ENCODE results near the gene DNM1.

DNA sequence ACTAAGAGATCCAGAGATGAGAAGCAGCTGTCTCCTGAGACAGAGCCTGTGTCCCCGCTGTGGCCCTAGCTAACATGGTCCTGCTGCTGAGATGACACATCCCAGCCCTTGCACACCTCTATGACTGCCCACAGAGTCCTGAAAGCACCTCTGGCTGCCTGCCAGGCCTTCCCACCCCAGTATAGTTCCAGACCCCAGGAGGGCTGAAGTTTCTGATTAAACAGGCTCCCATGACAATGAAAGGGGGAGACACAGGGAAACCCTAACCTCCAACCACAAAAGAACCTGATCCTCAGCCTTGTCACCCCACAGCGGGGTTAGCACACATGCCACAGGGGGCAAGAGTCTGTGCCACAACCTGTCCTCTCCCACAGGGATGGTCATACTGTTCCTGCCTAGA lies 27.5 kb upstream of the DNM1 start:
- TF ChIP-seq, protein P1, sequence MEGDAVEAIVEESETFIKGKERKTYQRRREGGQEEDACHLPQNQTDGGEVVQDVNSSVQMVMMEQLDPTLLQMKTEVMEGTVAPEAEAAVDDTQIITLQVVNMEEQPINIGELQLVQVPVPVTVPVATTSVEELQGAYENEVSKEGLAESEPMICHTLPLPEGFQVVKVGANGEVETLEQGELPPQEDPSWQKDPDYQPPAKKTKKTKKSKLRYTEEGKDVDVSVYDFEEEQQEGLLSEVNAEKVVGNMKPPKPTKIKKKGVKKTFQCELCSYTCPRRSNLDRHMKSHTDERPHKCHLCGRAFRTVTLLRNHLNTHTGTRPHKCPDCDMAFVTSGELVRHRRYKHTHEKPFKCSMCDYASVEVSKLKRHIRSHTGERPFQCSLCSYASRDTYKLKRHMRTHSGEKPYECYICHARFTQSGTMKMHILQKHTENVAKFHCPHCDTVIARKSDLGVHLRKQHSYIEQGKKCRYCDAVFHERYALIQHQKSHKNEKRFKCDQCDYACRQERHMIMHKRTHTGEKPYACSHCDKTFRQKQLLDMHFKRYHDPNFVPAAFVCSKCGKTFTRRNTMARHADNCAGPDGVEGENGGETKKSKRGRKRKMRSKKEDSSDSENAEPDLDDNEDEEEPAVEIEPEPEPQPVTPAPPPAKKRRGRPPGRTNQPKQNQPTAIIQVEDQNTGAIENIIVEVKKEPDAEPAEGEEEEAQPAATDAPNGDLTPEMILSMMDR (IDR thresholded peaks at IDR 0.05), result no peak
- TF ChIP-seq POLR2A (IDR thresholded peaks at IDR 0.05), result no peak

Measured in thyroid gland (tissue), 4 donors.